Measurements from ENCODE around the gene ELL. TPM values are rescaled to one million over a fixed set of nuclear protein-coding genes. Genes with fewer than 3 reads are reported as not detected.

The ELL gene
- total RNA-seq, 1 experiment from 2014 or later = 17.3 TPM

DNA sequence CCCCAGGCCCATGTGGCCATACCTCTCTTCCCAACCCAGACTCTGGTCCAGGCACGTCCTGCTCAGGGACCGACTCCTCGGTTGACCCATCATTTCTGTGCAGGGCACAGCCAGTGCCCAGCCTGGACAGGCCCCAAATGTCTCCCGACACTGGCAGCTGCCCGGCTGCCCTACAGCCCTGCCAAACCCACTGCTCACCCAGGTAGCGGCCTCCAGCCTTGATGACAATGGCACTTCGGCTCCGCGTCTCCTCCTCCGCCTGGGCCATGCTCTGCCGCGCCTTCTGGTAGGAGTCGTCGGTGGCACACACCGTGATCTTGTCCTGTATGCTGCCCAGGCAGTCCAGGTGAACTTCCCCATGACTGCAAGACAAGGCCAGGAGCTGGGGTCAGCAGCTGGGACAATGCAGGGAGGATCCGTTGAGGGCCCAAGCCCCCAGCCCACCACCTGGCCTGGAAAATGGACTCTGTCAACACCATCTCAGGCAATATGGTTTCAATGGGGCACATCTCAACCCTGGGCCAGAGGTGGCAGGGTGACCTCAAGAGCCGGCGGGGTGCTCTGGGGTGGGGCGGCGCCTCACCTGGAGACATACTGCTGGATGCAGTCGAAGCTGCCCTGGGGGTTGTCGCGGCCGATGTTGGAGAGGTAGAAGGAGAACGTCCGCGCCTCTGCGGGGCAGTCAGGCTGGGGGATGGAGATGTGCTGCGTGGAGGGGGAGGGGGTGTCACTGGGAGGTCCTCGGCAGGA lies 56.5 kb downstream of the ELL start (continued):
- TF ChIP-seq ZBTB21 (CRISPR knock-in tag; IDR thresholded peaks at IDR 0.05; ENCODE audit: borderline replicate concordance) (no peak), NFATC4 (CRISPR knock-in tag; IDR thresholded peaks at IDR 0.05) (no peak)

- DNase-seq (ENCODE audit: low spot score) (no peak), ATAC-seq (no peak)
- Mint-ChIP-seq H3K4me3 (no peak overlapping the region), H3K9me3 (no peaks in the 10 kb centered on the region), H3K27ac (no peak overlapping the region), H3K36me3 (peaks cover 8% of the 10 kb centered on the region), H3K27me3 (ENCODE audit: low read depth) (no peaks in the 10 kb centered on the region), H3K4me1 (0 out of 2 replicates have a peak, but pooled peaks cover under 1% of the 10 kb centered on the region)
- ChIA-PET POLR2A (no interaction called here), CTCF (interaction anchor here (0.9 to 3.5 kb wide), 5 partner anchors 11 to 382 kb away, joined by 3 to 17 read pairs (median 4); no protein-coding TSS in a partner anchor)
- TF ChIP-seq, protein P1, sequence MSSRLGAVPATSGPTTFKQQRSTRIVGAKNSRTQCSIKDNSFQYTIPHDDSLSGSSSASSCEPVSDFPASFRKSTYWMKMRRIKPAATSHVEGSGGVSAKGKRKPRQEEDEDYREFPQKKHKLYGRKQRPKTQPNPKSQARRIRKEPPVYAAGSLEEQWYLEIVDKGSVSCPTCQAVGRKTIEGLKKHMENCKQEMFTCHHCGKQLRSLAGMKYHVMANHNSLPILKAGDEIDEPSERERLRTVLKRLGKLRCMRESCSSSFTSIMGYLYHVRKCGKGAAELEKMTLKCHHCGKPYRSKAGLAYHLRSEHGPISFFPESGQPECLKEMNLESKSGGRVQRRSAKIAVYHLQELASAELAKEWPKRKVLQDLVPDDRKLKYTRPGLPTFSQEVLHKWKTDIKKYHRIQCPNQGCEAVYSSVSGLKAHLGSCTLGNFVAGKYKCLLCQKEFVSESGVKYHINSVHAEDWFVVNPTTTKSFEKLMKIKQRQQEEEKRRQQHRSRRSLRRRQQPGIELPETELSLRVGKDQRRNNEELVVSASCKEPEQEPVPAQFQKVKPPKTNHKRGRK (CRISPR knock-in tag; IDR thresholded peaks at IDR 0.05; ENCODE audit: borderline replicate concordance) = no peak
- TF ChIP-seq USF1 (CRISPR knock-in tag; IDR thresholded peaks at IDR 0.05) = no peak
- TF ChIP-seq, protein P2, sequence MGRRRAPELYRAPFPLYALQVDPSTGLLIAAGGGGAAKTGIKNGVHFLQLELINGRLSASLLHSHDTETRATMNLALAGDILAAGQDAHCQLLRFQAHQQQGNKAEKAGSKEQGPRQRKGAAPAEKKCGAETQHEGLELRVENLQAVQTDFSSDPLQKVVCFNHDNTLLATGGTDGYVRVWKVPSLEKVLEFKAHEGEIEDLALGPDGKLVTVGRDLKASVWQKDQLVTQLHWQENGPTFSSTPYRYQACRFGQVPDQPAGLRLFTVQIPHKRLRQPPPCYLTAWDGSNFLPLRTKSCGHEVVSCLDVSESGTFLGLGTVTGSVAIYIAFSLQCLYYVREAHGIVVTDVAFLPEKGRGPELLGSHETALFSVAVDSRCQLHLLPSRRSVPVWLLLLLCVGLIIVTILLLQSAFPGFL (CRISPR knock-in tag; IDR thresholded peaks at IDR 0.05; ENCODE audit: borderline replicate concordance) = no peak
- TF ChIP-seq, protein P3, sequence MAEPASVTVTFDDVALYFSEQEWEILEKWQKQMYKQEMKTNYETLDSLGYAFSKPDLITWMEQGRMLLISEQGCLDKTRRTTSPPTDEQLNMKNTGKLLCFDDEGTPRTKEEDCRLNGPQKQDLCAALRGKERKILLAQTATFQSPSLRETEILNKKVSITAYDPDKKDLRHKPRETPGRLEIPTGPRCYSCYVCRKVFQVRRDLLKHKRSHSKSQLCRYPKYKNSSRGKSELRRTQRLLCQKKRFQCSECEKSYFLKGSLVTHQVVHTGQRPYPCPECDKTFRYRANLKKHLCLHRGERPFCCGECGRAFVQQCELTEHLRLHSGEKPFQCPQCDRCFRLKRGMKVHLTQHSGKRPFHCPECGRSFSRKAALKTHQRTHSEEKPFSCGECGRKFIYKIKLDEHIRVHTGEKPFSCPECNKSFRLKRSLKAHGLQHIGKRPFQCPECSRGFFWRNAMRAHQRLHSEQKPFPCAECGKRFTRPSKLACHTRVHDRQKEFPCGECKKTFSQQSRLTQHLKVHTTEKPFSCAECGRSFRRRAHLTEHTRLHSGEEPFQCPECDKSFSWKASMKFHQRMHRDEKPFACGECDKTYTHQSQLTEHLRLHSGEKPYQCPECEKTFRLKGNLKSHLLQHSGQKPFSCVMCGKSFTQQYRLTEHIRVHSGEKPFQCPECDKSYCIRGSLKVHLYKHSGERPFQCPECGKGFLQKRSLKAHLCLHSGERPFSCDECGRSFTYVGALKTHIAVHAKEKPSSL (CRISPR knock-in tag; conservative IDR thresholded peaks at IDR 0.05) = no peak
- TF ChIP-seq, protein P4, sequence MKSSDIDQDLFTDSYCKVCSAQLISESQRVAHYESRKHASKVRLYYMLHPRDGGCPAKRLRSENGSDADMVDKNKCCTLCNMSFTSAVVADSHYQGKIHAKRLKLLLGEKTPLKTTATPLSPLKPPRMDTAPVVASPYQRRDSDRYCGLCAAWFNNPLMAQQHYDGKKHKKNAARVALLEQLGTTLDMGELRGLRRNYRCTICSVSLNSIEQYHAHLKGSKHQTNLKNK (CRISPR knock-in tag; IDR thresholded peaks at IDR 0.05) = no peak
- TF ChIP-seq, protein P5, sequence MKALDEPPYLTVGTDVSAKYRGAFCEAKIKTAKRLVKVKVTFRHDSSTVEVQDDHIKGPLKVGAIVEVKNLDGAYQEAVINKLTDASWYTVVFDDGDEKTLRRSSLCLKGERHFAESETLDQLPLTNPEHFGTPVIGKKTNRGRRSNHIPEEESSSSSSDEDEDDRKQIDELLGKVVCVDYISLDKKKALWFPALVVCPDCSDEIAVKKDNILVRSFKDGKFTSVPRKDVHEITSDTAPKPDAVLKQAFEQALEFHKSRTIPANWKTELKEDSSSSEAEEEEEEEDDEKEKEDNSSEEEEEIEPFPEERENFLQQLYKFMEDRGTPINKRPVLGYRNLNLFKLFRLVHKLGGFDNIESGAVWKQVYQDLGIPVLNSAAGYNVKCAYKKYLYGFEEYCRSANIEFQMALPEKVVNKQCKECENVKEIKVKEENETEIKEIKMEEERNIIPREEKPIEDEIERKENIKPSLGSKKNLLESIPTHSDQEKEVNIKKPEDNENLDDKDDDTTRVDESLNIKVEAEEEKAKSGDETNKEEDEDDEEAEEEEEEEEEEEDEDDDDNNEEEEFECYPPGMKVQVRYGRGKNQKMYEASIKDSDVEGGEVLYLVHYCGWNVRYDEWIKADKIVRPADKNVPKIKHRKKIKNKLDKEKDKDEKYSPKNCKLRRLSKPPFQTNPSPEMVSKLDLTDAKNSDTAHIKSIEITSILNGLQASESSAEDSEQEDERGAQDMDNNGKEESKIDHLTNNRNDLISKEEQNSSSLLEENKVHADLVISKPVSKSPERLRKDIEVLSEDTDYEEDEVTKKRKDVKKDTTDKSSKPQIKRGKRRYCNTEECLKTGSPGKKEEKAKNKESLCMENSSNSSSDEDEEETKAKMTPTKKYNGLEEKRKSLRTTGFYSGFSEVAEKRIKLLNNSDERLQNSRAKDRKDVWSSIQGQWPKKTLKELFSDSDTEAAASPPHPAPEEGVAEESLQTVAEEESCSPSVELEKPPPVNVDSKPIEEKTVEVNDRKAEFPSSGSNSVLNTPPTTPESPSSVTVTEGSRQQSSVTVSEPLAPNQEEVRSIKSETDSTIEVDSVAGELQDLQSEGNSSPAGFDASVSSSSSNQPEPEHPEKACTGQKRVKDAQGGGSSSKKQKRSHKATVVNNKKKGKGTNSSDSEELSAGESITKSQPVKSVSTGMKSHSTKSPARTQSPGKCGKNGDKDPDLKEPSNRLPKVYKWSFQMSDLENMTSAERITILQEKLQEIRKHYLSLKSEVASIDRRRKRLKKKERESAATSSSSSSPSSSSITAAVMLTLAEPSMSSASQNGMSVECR (CRISPR knock-in tag; IDR thresholded peaks at IDR 0.05; ENCODE audit: borderline replicate concordance) = no peak
- TF ChIP-seq AR (CRISPR knock-in tag; IDR thresholded peaks at IDR 0.05) = no peak
- no peak for TF ChIP-seq CREB1 (CRISPR knock-in tag; IDR thresholded peaks at IDR 0.05)
- TF ChIP-seq USF2 (CRISPR knock-in tag; IDR thresholded peaks at IDR 0.05) = no peak
- TF ChIP-seq, protein P6, sequence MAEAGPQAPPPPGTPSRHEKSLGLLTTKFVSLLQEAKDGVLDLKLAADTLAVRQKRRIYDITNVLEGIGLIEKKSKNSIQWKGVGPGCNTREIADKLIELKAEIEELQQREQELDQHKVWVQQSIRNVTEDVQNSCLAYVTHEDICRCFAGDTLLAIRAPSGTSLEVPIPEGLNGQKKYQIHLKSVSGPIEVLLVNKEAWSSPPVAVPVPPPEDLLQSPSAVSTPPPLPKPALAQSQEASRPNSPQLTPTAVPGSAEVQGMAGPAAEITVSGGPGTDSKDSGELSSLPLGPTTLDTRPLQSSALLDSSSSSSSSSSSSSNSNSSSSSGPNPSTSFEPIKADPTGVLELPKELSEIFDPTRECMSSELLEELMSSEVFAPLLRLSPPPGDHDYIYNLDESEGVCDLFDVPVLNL (CRISPR knock-in tag; IDR thresholded peaks at IDR 0.05; ENCODE audit: borderline replicate concordance, low read depth) = no peak
- no peak for TF ChIP-seq GABPB1 (CRISPR knock-in tag; IDR thresholded peaks at IDR 0.05)
- no peak for TF ChIP-seq TEAD1 (CRISPR knock-in tag; IDR thresholded peaks at IDR 0.05)
- no peak for TF ChIP-seq JAZF1 (CRISPR knock-in tag; IDR thresholded peaks at IDR 0.05)
- no peak for TF ChIP-seq SOX15 (CRISPR knock-in tag; IDR thresholded peaks at IDR 0.05)
- no peak for TF ChIP-seq ZNF263 (CRISPR knock-in tag; IDR thresholded peaks at IDR 0.05; ENCODE audit: low read depth)
- TF ChIP-seq NR1H2 (CRISPR knock-in tag; IDR thresholded peaks at IDR 0.05) = no peak
Observed at GRCh38 chr19:18464646-18465045, 57.2 kb downstream of the ELL start.
